K562 (cell line): Measurements from ENCODE around the gene ASCL3. TPM values are rescaled to one million over a fixed set of nuclear protein-coding genes. Genes with fewer than 3 reads are reported as not detected.
A peak's percentile ranks its signal among the peaks of the same experiment; 100 is the strongest.

ENCODE experiments used
- ATAC-seq: fragments of 200-7000 bp; cut with Tn5 transposase; 3 replicates; pipeline ENCODE4 v1.9.1; 2020; ENCODE audit warnings: moderate library complexity
- BruUV-seq: library from RNA; stranded (reverse); fragments of 400-500 nt; replicated peaks from 2 replicates; lab custom pipeline; 2021; lab: Mats Ljungman, UMichigan
- CTCF ChIA-PET: fragments of 300-600 bp; formaldehyde crosslinking; extraction: SDS; loops from one replicate; lab custom pipeline; 2021; ENCODE audit warnings: low intra/inter-chr PET ratio; lab: Yijun Ruan, JAX
- POLR2A ChIA-PET: fragments of 300-600, 350-650 bp; sonication (Branson Sonifier 250); formaldehyde crosslinking; extraction: SDS; loops from one replicate; lab custom pipeline; 2021; ENCODE audit warnings: antibody characterized with exemption, inconsistent platforms; lab: Yijun Ruan, JAX
- DNase-seq, 4 experiments: peaks; one replicate each; pipeline versions ENCODE4 v3.0.0 to v3.0.0-alpha.2; 2011 to 2018; ENCODE audit warnings: low spot score in 3 of 4, mixed read lengths in 3 of 4; ENCODE audit errors: extremely low read depth in 1 of 4
- FAIRE-seq: peaks from 2 replicates; lab custom pipeline; 2011; peaks lifted over from hg19 to GRCh38; lab: Jason Lieb, UNC
- H2AFZ ChIP-seq: 2 replicates; pipeline ENCODE4 v1.6.0; 2011; ENCODE audit warnings: low read depth, low read length, control low read depth, inconsistent platforms
- H3K27ac ChIP-seq: fragments of 200-600 bp; 3 replicates; pipeline ENCODE4 v1.8.0; 2011; ENCODE audit warnings: low read depth, mild to moderate bottlenecking, control low read depth, inconsistent platforms, low read length, moderate library complexity, mixed read lengths; ENCODE audit errors: extremely low read depth
- H3K27me3 ChIP-seq, 2 experiments: fragments of 300-600 bp in 1 of 2; 2 replicates in 1 of 2; 3 replicates in 1 of 2; pipeline versions ENCODE4 v1.6.0 to v1.8.0; 2011; ENCODE audit warnings: inconsistent platforms in 2 of 2, low read length in 2 of 2, mild to moderate bottlenecking in 1 of 2, mixed read lengths in 1 of 2, moderate library complexity in 1 of 2; ENCODE audit not compliant: control insufficient read depth in 2 of 2, insufficient read depth in 2 of 2
- H3K36me3 ChIP-seq: fragments of 300-600 bp; 3 replicates; pipeline ENCODE4 v1.8.0; 2011; ENCODE audit warnings: mild to moderate bottlenecking, low read length, inconsistent platforms; ENCODE audit not compliant: control insufficient read depth, insufficient read depth
- H3K4me1 ChIP-seq, 2 experiments: fragments of 200-600 bp in 1 of 2; replicated peaks in 1 of 2; 2 replicates in 1 of 2; 3 replicates in 1 of 2; pipeline versions ENCODE4 v1.5.1 to v1.8.0; 2011; ENCODE audit warnings: inconsistent platforms in 2 of 2, low read length in 2 of 2, mild to moderate bottlenecking in 1 of 2, mixed read lengths in 1 of 2, moderate library complexity in 1 of 2; ENCODE audit not compliant: control insufficient read depth in 2 of 2, insufficient read depth in 2 of 2
- H3K4me2 ChIP-seq: 2 replicates; pipeline ENCODE4 v1.6.1; 2011; ENCODE audit warnings: low read length, control low read depth, inconsistent platforms, mixed read lengths; ENCODE audit not compliant: insufficient read depth
- H3K4me3 ChIP-seq: fragments of 200-600 bp; sonication (generic), shearing (Covaris generic); 2 replicates; pipeline ENCODE4 v1.5.1; 2016; ENCODE audit warnings: control low read depth, inconsistent platforms
- H3K79me2 ChIP-seq: fragments of 200-600 bp; 3 replicates; pipeline ENCODE4 v1.8.0; 2011; ENCODE audit warnings: low read length, inconsistent platforms; ENCODE audit not compliant: control insufficient read depth, insufficient read depth
- H3K9ac ChIP-seq, 2 experiments: 2 replicates each; pipeline versions ENCODE4 v1.6.0 to v1.6.1; 2011; ENCODE audit warnings: low read depth in 2 of 2, low read length in 2 of 2, control low read depth in 1 of 2, inconsistent platforms in 1 of 2, mild to moderate bottlenecking in 1 of 2, mixed read lengths in 1 of 2; ENCODE audit not compliant: insufficient read depth in 1 of 2
- H3K9me1 ChIP-seq: one replicate; pipeline ENCODE4 v1.6.0; 2011; ENCODE audit warnings: inconsistent platforms, mild to moderate bottlenecking, low read length, moderate library complexity; ENCODE audit not compliant: control insufficient read depth, insufficient read depth
- H3K9me3 ChIP-seq: replicated peaks from 2 replicates; pipeline ENCODE4 v1.5.1; 2011; ENCODE audit warnings: low read depth, low read length, inconsistent platforms; ENCODE audit not compliant: control insufficient read depth, insufficient read depth
- H4K20me1 ChIP-seq: replicated peaks from 2 replicates; pipeline ENCODE4 v1.6.1; 2011; ENCODE audit warnings: low read length, inconsistent platforms, mixed read lengths; ENCODE audit not compliant: control insufficient read depth, insufficient read depth
- NEUROD1 ChIP-seq: fragments of 150-350 bp; IDR thresholded peaks from 2 replicates; pipeline ENCODE4 v1.6.1; 2014; ENCODE audit warnings: borderline replicate concordance, low read length, low read depth; ENCODE audit not compliant: partially characterized antibody
- NRF1 ChIP-seq, 2 experiments: fragments of 450-650 bp; IDR thresholded peaks in 1 of 2; conservative IDR thresholded peaks in 1 of 2; 2 replicates each; pipeline ENCODE4 v1.6.1; 2014; ENCODE audit warnings: mild to moderate bottlenecking in 2 of 2
- RCOR1 ChIP-seq, 2 experiments: IDR thresholded peaks; 2 replicates each; pipeline ENCODE4 v1.6.1; 2012; ENCODE audit warnings: low read depth in 2 of 2, low read length in 2 of 2, borderline replicate concordance in 1 of 2, improper control_type of control experiment in 1 of 2
- SLC30A9 ChIP-seq: fragments of 250-450 bp; sonication (Bioruptor Pico); IDR thresholded peaks from 2 replicates; pipeline ENCODE4 v1.8.0; 2022; ENCODE audit warnings: mild to moderate bottlenecking, moderate library complexity
- TCF7 ChIP-seq: sonication (generic); IDR thresholded peaks from 2 replicates; pipeline ENCODE4 v1.6.1; 2016; ENCODE audit warnings: antibody characterized with exemption, borderline replicate concordance
- WGBS: fragments of 100-300 bp; shearing (Covaris generic); methylation state at CpG from one replicate; pipeline ENCODE4 v1.1.6; 2016; ENCODE audit warnings: low coverage, mixed read lengths; ENCODE audit not compliant: insufficient coverage; ENCODE audit errors: missing lambda C conversion rate; 5-methylcytosine and 5-hydroxymethylcytosine counted together
- in situ Hi-C: fragments of 300-500 bp; cut with MboI; formaldehyde crosslinking; loops from 4 replicates; pipeline ENCODE4 v1.15.0; 2018; ENCODE audit warnings: inconsistent platforms, mixed read lengths
- intact Hi-C: fragments of 100-400 bp; cut with micrococcal nuclease; formaldehyde crosslinking; loops from 2 replicates; pipeline ENCODE4 v1.14.2; 2022
- polyA plus RNA-seq, 8 experiments: library from polyadenylated mRNA; depleted of rRNA in 4 of 8; stranded (reverse) in 5 of 8; unstranded in 3 of 8; fragments of >200 nt; fragmentation: Nextera tagmentation in 2 of 8; fragmentation: Illumina TruSeq in 1 of 8; extraction: Ambion mirVana in 2 of 8; extraction: Trizol in 1 of 8; gene quantifications; 2 replicates each; pipeline versions ENCODE4 v1.2.1 to v1.2.3, GENCODE V29; 2011 to 2014; ENCODE audit warnings: inconsistent platforms in 1 of 8, missing spikeins in 1 of 8
- total RNA-seq, 7 experiments: library from RNA; depleted of rRNA in 6 of 7; stranded (reverse); fragments of >200 nt in 6 of 7; fragmentation: Illumina TruSeq in 2 of 7; extraction: Trizol in 2 of 7; gene quantifications; 2 replicates each; pipeline versions ENCODE4 v1.2.1 to v1.2.3, GENCODE V29; 2011 to 2021; ENCODE audit warnings: low replicate concordance in 1 of 7
- TF ChIP-seq, protein P1 (sequence below): sonication (generic); formaldehyde crosslinking; IDR thresholded peaks from 2 replicates; pipeline ENCODE4 v1.8.1; 2022; ENCODE audit warnings: missing genetic modification reagents
- TF ChIP-seq, protein P2 (sequence below): sonication (generic); formaldehyde crosslinking; IDR thresholded peaks from 2 replicates; pipeline ENCODE4 v1.8.0; 2023; ENCODE audit warnings: missing genetic modification reagents, mild to moderate bottlenecking, borderline replicate concordance
- TF ChIP-seq, protein P3 (sequence below): fragments of 450-650 bp; formaldehyde crosslinking; conservative IDR thresholded peaks from 2 replicates; pipeline ENCODE4 v1.4.0; 2022; ENCODE audit warnings: mild to moderate bottlenecking, missing genetic modification characterization
- TF ChIP-seq, protein P4 (sequence below): fragments of 250-450 bp; sonication (Bioruptor Pico); IDR thresholded peaks from 2 replicates; pipeline ENCODE4 v1.6.1; 2021; ENCODE audit warnings: mild to moderate bottlenecking

The ASCL3 gene
- total and polyA plus RNA-seq, 9 of the 15 experiments (the other 6 are each of a cell fraction or from before 2014, with no cell fraction given): not detected

DNA sequence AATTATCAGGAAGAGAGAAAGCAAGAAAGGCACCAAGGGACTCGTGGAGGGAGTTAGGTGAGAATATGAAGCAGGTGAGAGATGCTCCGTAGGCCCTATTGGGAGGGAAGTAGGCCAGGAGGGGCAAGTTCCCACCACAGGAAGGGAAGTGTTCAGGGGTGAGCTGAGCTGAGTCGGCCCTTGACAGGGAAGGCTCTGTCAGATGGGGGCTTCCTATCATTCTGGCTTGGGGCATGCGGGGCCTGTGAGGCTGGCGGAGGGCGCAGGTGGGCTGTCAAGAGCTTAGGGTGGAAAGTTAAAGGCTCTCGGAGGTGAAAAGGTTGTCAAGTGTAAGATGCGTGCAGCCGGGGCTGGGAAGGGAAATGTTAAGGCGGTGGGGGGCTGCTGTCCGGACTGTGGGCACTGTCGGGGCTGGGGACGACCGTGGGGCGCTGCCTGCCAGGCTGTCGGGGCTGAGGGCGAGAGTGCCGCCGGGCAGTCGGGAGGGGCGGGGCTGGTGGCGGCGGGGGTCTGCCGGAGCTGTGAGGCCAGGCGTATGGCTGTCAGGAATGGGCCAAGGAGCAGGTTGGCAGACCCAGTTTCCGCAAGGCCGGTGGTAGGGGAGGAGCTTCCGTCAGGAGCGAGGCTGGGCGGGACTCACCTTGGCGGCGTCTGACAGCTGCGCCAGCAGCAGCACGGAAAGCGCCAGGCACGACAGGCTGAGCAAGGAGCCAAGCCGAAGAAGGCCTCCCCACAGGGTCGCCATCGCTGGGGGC lies 20.9 kb upstream of the ASCL3 start:
- POLR2A ChIA-PET: interaction anchor here (0.6 to 2.4 kb wide), 4 partner anchors 25 to 516 kb away, joined by 3 to 12 read pairs (median 3); no protein-coding TSS in a partner anchor
- Histone ChIP-seq H3K27me3 (no peaks in the 10 kb centered on the region), H3K4me1 (peaks cover 13 to 22% of the 10 kb centered on the region in 2 experiments; a peak in 4 of 5 replicates), H3K79me2 (peaks cover 53% of the 10 kb centered on the region), H3K4me3 (peak overlapping the region; percentile 96), H3K9ac (peak overlapping the region; percentile 88 to 93), H3K36me3 (peaks cover 8% of the 10 kb centered on the region; the same call in 1 of the 3 replicates), H4K20me1 (no peaks in the 10 kb centered on the region), H3K9me3 (no peaks in the 10 kb centered on the region), H2AFZ (peak overlapping the region; percentile 99), H3K9me1 (no peaks in the 10 kb centered on the region), H3K27ac (peak overlapping the region; percentile 93), H3K4me2 (peak overlapping the region; percentile 93)
- CTCF ChIA-PET: no interaction called here
- FAIRE-seq (no peak), DNase-seq (peak in 3 of 4 experiments; percentile 68 to 80 (median 71)), ATAC-seq (peak; percentile 85)
- WGBS: 4% methylated on average over 33 of the region's 39 CpGs
- in situ Hi-C loops: no loop called here
- BruUV-seq: no TSS peak
- intact Hi-C loops: loop anchor here (5.0 kb wide), 1 partner anchor 39 kb away; the partner anchor contains the start of gene NRIP3
- TF ChIP-seq NEUROD1: no peak
- TF ChIP-seq, protein P1, sequence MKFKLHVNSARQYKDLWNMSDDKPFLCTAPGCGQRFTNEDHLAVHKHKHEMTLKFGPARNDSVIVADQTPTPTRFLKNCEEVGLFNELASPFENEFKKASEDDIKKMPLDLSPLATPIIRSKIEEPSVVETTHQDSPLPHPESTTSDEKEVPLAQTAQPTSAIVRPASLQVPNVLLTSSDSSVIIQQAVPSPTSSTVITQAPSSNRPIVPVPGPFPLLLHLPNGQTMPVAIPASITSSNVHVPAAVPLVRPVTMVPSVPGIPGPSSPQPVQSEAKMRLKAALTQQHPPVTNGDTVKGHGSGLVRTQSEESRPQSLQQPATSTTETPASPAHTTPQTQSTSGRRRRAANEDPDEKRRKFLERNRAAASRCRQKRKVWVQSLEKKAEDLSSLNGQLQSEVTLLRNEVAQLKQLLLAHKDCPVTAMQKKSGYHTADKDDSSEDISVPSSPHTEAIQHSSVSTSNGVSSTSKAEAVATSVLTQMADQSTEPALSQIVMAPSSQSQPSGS (CRISPR knock-in tag): no peak
- no peak for TF ChIP-seq RCOR1 (IDR thresholded peaks at IDR 0.05; ENCODE audit: borderline replicate concordance in 1 of 2, low read depth in 2 of 2, low read length in 2 of 2)
- no peak for TF ChIP-seq TCF7
- TF ChIP-seq, protein P2, sequence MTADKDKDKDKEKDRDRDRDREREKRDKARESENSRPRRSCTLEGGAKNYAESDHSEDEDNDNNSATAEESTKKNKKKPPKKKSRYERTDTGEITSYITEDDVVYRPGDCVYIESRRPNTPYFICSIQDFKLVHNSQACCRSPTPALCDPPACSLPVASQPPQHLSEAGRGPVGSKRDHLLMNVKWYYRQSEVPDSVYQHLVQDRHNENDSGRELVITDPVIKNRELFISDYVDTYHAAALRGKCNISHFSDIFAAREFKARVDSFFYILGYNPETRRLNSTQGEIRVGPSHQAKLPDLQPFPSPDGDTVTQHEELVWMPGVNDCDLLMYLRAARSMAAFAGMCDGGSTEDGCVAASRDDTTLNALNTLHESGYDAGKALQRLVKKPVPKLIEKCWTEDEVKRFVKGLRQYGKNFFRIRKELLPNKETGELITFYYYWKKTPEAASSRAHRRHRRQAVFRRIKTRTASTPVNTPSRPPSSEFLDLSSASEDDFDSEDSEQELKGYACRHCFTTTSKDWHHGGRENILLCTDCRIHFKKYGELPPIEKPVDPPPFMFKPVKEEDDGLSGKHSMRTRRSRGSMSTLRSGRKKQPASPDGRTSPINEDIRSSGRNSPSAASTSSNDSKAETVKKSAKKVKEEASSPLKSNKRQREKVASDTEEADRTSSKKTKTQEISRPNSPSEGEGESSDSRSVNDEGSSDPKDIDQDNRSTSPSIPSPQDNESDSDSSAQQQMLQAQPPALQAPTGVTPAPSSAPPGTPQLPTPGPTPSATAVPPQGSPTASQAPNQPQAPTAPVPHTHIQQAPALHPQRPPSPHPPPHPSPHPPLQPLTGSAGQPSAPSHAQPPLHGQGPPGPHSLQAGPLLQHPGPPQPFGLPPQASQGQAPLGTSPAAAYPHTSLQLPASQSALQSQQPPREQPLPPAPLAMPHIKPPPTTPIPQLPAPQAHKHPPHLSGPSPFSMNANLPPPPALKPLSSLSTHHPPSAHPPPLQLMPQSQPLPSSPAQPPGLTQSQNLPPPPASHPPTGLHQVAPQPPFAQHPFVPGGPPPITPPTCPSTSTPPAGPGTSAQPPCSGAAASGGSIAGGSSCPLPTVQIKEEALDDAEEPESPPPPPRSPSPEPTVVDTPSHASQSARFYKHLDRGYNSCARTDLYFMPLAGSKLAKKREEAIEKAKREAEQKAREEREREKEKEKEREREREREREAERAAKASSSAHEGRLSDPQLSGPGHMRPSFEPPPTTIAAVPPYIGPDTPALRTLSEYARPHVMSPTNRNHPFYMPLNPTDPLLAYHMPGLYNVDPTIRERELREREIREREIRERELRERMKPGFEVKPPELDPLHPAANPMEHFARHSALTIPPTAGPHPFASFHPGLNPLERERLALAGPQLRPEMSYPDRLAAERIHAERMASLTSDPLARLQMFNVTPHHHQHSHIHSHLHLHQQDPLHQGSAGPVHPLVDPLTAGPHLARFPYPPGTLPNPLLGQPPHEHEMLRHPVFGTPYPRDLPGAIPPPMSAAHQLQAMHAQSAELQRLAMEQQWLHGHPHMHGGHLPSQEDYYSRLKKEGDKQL (CRISPR knock-in tag): 0 out of 2 replicates have a peak, but pooled peaks have one; percentile 25
- TF ChIP-seq, protein P3, sequence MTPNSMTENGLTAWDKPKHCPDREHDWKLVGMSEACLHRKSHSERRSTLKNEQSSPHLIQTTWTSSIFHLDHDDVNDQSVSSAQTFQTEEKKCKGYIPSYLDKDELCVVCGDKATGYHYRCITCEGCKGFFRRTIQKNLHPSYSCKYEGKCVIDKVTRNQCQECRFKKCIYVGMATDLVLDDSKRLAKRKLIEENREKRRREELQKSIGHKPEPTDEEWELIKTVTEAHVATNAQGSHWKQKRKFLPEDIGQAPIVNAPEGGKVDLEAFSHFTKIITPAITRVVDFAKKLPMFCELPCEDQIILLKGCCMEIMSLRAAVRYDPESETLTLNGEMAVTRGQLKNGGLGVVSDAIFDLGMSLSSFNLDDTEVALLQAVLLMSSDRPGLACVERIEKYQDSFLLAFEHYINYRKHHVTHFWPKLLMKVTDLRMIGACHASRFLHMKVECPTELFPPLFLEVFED: no peak
- TF ChIP-seq SLC30A9 (CRISPR knock-in tag): no peak
- TF ChIP-seq NRF1 (conservative IDR thresholded peaks at IDR 0.05 in 1 of 2, IDR thresholded peaks at IDR 0.05 in 1 of 2): peak; percentile 80 to 81; a peak in 3 of 4 replicates
- TF ChIP-seq, protein P4, sequence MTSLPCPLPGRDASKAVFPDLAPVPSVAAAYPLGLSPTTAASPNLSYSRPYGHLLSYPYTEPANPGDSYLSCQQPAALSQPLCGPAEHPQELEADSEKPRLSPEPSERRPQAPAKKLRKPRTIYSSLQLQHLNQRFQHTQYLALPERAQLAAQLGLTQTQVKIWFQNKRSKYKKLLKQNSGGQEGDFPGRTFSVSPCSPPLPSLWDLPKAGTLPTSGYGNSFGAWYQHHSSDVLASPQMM: no peak
